ENCODE data around the gene POLE4.
A peak's percentile ranks its signal among the peaks of the same experiment; 100 is the strongest.

POLE4 gene

DNA sequence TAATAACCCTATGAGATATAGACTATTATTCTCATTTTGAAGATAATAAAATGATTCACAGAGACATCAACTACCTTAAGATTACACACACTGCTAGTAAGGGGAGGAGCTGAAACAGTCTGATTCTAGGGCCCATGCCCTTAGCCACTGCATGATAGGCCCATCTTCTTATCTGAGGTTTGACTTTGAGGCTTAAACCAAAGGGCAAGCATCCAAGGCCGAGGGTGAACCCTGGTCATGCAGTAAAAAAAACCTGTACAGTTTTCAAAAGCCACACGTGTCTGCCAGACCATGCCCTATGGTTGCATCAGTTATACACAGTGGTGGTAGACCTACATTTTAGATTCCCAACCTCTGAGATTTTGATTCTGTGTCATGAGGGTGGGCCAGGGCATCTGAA, 44.8 kb downstream of the POLE4 start:
- DNase-seq, result no peak

DNA sequence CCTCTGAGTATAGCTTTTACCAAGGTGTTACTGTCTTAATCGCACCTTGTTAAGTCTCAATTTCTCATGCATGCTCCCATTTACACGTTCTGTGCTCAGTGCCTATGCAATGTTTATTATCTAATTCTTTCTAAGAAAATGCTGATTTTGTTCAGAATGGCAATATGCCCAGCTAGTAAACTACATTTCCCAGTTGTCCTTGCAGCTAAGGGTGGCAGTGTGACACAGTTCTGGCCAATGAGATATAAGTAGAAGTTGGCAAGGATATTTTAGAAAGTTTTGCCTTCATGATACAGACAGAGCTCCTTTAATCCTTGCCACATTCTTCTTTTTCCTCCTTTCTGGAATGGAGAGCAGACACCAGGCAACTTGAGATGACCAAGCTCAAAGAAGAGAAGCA, 45.3 kb downstream of the POLE4 start:
- no peak for DNase-seq

GRCh38 chr2:75006041-75006440, 47.6 kb downstream of the POLE4 start:
- no peak for DNase-seq

GRCh38 chr2:75007061-75007460, 48.6 kb downstream of the POLE4 start:
- no peak for DNase-seq

DNA sequence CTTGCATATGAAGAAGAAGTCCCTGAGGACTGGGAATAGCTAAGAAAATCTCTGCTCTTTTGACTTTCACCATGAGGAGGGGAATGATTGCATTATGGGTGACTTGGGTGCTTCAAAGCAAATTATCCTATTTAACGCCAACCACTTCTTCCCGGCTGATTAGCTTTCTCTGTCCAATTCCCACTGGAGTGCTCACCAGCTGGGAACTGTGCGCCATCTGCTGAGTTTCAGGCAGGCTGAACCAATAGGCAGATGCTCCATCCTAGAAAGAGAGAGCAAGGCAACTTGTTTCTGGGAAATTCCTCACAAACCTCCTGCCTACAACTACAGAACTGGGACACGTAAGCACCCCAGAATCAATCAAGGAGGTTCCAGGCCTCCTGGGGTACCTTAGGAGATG, 49.4 kb downstream of the POLE4 start:
- no peak for DNase-seq

DNA sequence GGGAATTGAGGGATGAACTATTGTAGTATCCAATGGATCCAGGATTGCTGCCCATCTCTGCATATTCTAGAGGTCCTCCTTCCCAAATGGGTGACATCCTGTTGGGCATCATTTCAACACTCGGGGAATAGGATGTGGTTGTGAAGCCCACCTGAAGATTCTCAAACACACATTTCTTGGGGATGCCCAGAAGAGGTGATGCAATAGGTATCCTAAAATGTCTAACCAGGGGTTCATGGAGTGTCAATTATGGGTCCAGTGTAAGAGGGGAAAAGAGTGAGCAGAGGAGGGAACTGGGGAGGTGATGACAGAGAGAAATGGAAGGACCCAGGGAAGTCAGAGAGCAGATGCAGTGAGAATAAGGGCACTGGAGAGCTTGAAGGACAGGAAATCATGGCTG, 52.1 kb downstream of the POLE4 start:
- DNase-seq, result no peak

DNA sequence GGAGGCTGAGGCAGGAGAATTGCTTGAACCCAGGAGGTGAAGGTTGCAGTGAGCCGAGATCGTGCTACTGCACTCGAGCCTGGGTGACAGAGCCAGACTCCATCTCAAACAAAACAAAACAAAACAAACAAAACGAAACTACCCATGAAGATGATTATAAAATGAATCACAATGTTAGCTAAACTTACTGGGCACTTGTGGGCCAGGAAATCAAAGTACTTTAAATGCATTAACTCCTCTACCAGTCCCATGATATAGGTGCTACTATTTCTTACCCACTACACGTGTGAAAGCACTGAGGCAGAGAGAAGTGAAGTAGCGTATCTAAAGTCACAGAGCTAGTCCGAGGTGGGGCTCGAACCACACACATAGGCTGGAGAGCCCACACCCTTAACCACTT, 53.6 kb downstream of the POLE4 start:
- no peak for DNase-seq

GRCh38 chr2:75018162-75018561, 59.7 kb downstream of the POLE4 start:
- peak; percentile 17 for DNase-seq
